HepG2 (cell line): Measurements from ENCODE around the gene ASPRV1. TPM values are rescaled to one million over a fixed set of nuclear protein-coding genes. Genes with fewer than 3 reads are reported as not detected.

ENCODE experiments used
- ATF5 ChIP-seq: sonication (generic); formaldehyde crosslinking; IDR thresholded peaks from 2 replicates; pipeline ENCODE4 v1.4.0; 2020; ENCODE audit warnings: mild to moderate bottlenecking, low read depth, missing genetic modification reagents
- BCL3 ChIP-seq: sonication (generic); formaldehyde crosslinking; IDR thresholded peaks from 2 replicates; pipeline ENCODE4 v1.5.1; 2020; ENCODE audit warnings: mild to moderate bottlenecking, missing genetic modification reagents, moderate library complexity
- MAFF ChIP-seq: IDR thresholded peaks from 2 replicates; pipeline ENCODE4 v1.6.1; 2011; ENCODE audit warnings: low read depth, low read length, improper control_type of control experiment
- PHB2 ChIP-seq: fragments of 450-650 bp; IDR thresholded peaks from 2 replicates; pipeline ENCODE4 v1.6.1; 2018; ENCODE audit not compliant: partially characterized antibody
- PRDM4 ChIP-seq: sonication (generic); formaldehyde crosslinking; IDR thresholded peaks from 2 replicates; pipeline ENCODE4 v1.9.0; 2021; ENCODE audit warnings: missing genetic modification reagents, borderline replicate concordance
- RAD21 ChIP-seq: fragments of 450-650 bp; formaldehyde crosslinking; IDR thresholded peaks from 2 replicates; pipeline ENCODE4 v1.5.0; 2020; ENCODE audit warnings: mild to moderate bottlenecking
- RAD51 ChIP-seq: fragments of 450-650 bp; IDR thresholded peaks from 2 replicates; pipeline ENCODE4 v1.6.1; 2016; ENCODE audit warnings: borderline replicate concordance
- RBM39 ChIP-seq: fragments of 200-400 bp; formaldehyde crosslinking; IDR thresholded peaks from one replicate; pipeline ENCODE4 v1.6.1; 2018; ENCODE audit warnings: antibody characterized with exemption, mild to moderate bottlenecking, low read depth, low read length; ENCODE audit not compliant: poor library complexity, severe bottlenecking
- SRSF4 ChIP-seq: fragments of 200-400 bp; formaldehyde crosslinking; IDR thresholded peaks from one replicate; pipeline ENCODE4 v1.6.1; 2018; ENCODE audit warnings: mild to moderate bottlenecking, low read depth, low read length, moderate library complexity; ENCODE audit not compliant: poor library complexity, severe bottlenecking
- TEF ChIP-seq: sonication (generic); formaldehyde crosslinking; IDR thresholded peaks from 2 replicates; pipeline ENCODE4 v1.5.0; 2020; ENCODE audit warnings: missing genetic modification reagents
- TFAP4 ChIP-seq: sonication (generic); IDR thresholded peaks from 2 replicates; pipeline ENCODE4 v1.6.1; 2016; ENCODE audit warnings: low read depth, borderline replicate concordance
- TOE1 ChIP-seq: sonication (generic); formaldehyde crosslinking; IDR thresholded peaks from 2 replicates; pipeline ENCODE4 v1.4.0; 2020; ENCODE audit warnings: mild to moderate bottlenecking, missing genetic modification reagents
- ZBTB26 ChIP-seq: IDR thresholded peaks from 2 replicates; pipeline ENCODE4 v1.6.1; 2016; ENCODE audit warnings: missing compliant biosample characterization, missing genetic modification reagents, borderline replicate concordance
- ZC3H13 ChIP-seq: sonication (generic); formaldehyde crosslinking; IDR thresholded peaks from 2 replicates; pipeline ENCODE4 v1.8.1; 2023; ENCODE audit warnings: mild to moderate bottlenecking, missing genetic modification reagents, moderate library complexity
- ZNF101 ChIP-seq: sonication (generic); formaldehyde crosslinking; IDR thresholded peaks from 2 replicates; pipeline ENCODE4 v1.4.0; 2020; ENCODE audit warnings: mild to moderate bottlenecking, low read depth, missing genetic modification reagents, borderline replicate concordance
- ZNF382 ChIP-seq: sonication (generic); formaldehyde crosslinking; IDR thresholded peaks from 2 replicates; pipeline ENCODE4 v1.5.0; 2020; ENCODE audit warnings: missing genetic modification reagents, mild to moderate bottlenecking, borderline replicate concordance
- ZNF543 ChIP-seq: sonication (generic); formaldehyde crosslinking; IDR thresholded peaks from 2 replicates; pipeline ENCODE4 v1.4.0; 2020; ENCODE audit warnings: mild to moderate bottlenecking, missing genetic modification reagents
- ZNF550 ChIP-seq: sonication (generic); formaldehyde crosslinking; IDR thresholded peaks from 2 replicates; pipeline ENCODE4 v1.4.0; 2020; ENCODE audit warnings: mild to moderate bottlenecking, missing genetic modification reagents, borderline replicate concordance
- ZNF580 ChIP-seq: IDR thresholded peaks from 2 replicates; pipeline ENCODE4 v1.6.1; 2016; ENCODE audit warnings: low read depth, borderline replicate concordance
- ZNF720 ChIP-seq: sonication (generic); formaldehyde crosslinking; IDR thresholded peaks from 2 replicates; pipeline ENCODE4 v1.4.0; 2020; ENCODE audit warnings: missing genetic modification reagents
- polyA plus RNA-seq, 8 experiments: library from polyadenylated mRNA; depleted of rRNA in 3 of 8; stranded (reverse) in 7 of 8; unstranded in 1 of 8; fragments of >200 nt; fragmentation: Illumina TruSeq in 4 of 8; extraction: Trizol in 4 of 8; gene quantifications; 2 replicates each; pipeline versions ENCODE4 v1.2.1 to v1.2.3, GENCODE V29; 2011 to 2016; ENCODE audit warnings: low read depth in 4 of 8, missing spikeins in 1 of 8, mixed read lengths in 1 of 8; ENCODE audit not compliant: insufficient read depth in 1 of 8
- total RNA-seq, 5 experiments: library from RNA; depleted of rRNA; stranded (reverse); fragments of >200 nt; fragmentation: Illumina TruSeq; extraction: Trizol; gene quantifications; 2 replicates each; pipeline ENCODE4 v1.2.3, GENCODE V29; 2016; ENCODE audit warnings: low read depth in 1 of 5

The ASPRV1 gene
- total and polyA plus RNA-seq, 2 of the 13 experiments (the other 11 are each of a cell fraction or from before 2014, with no cell fraction given) = 0.40 to 0.48 TPM

- TF ChIP-seq SRSF4 = no peak
- peak; percentile 87; the same call in 1 of the 2 replicates for TF ChIP-seq TOE1 (CRISPR knock-in tag)
- peak; percentile 87 for TF ChIP-seq ZNF101 (CRISPR knock-in tag)
- TF ChIP-seq ZNF382 (CRISPR knock-in tag) = no peak
- peak; percentile 97 for TF ChIP-seq RBM39
- TF ChIP-seq ATF5 (CRISPR knock-in tag) = peak; percentile 85; the same call in 1 of the 2 replicates
- TF ChIP-seq ZNF720 = 0 out of 2 replicates have a peak, but pooled peaks have one; percentile 72
- TF ChIP-seq TFAP4 = peak; percentile 70; the same call in 1 of the 2 replicates
- peak; percentile 94; the same call in 1 of the 2 replicates for TF ChIP-seq ZNF580 (CRISPR knock-in tag)
- no peak for TF ChIP-seq MAFF
- peak; percentile 27; the same call in 1 of the 2 replicates for TF ChIP-seq ZNF550 (CRISPR knock-in tag)
- TF ChIP-seq ZC3H13 (CRISPR knock-in tag) = peak; percentile 97
- TF ChIP-seq PHB2 = no peak
- 0 out of 2 replicates have a peak, but pooled peaks have one; percentile 80 for TF ChIP-seq PRDM4
- peak; percentile 82 for TF ChIP-seq BCL3 (CRISPR knock-in tag)
- peak; percentile 38; the same call in 1 of the 2 replicates for TF ChIP-seq TEF
- no peak for TF ChIP-seq ZBTB26 (CRISPR knock-in tag)
- peak; percentile 93 for TF ChIP-seq ZNF543 (CRISPR knock-in tag)
- TF ChIP-seq RAD21 (CRISPR knock-in tag) = peak; percentile 91
- TF ChIP-seq RAD51 = no peak
These were observed 47.1 kb downstream of the ASPRV1 start (continued) for GRCh38 chr2:69914164-69914949.
